Measurements from ENCODE around the gene DCC.

DCC gene

GRCh38 chr18:52468496-52468895 lies 128.5 kb downstream of the DCC start:
- H3K4me3 ChIP-seq (ENCODE audit: low read length) = no peak overlapping the region
- TF ChIP-seq CTCF (IDR thresholded peaks at IDR 0.05; ENCODE audit: insufficient read depth, low read depth, low read length, missing control alignments) = no peak
- DNase-seq (ENCODE audit: low read depth) = no peak

- no peak overlapping the region for H3K4me3 ChIP-seq (ENCODE audit: low read length)
- no peak for TF ChIP-seq CTCF (IDR thresholded peaks at IDR 0.05; ENCODE audit: insufficient read depth, low read depth, low read length, missing control alignments)
- DNase-seq (ENCODE audit: low read depth) = no peak
Observed at GRCh38 chr18:52475325-52475724, 135.3 kb downstream of the DCC start.

GRCh38 chr18:52481116-52481515 lies 141.1 kb downstream of the DCC start:
- H3K4me3 ChIP-seq (ENCODE audit: low read length) = no peak overlapping the region
- TF ChIP-seq CTCF (IDR thresholded peaks at IDR 0.05; ENCODE audit: insufficient read depth, low read depth, low read length, missing control alignments) = no peak
- no peak for DNase-seq (ENCODE audit: low read depth)

GRCh38 chr18:52484977-52485376 lies 145.0 kb downstream of the DCC start:
- TF ChIP-seq CTCF (IDR thresholded peaks at IDR 0.05; ENCODE audit: insufficient read depth, low read depth, low read length, missing control alignments) = no peak
- no peak overlapping the region for H3K4me3 ChIP-seq (ENCODE audit: low read length)
- DNase-seq (ENCODE audit: low read depth) = no peak

- no peak overlapping the region for H3K4me3 ChIP-seq (ENCODE audit: low read length)
- no peak for TF ChIP-seq CTCF (IDR thresholded peaks at IDR 0.05; ENCODE audit: insufficient read depth, low read depth, low read length, missing control alignments)
Observed at GRCh38 chr18:52486052-52486451, 146.1 kb downstream of the DCC start.

GRCh38 chr18:52489396-52490306 lies 149.7 kb downstream of the DCC start:
- H3K4me3 ChIP-seq (ENCODE audit: low read length) = no peak overlapping the region
- TF ChIP-seq CTCF (IDR thresholded peaks at IDR 0.05; ENCODE audit: insufficient read depth, low read depth, low read length, missing control alignments) = no peak
- no peak for DNase-seq (ENCODE audit: low read depth)

More at GRCh38 chr18:52486052-52486451, 146.1 kb downstream of the DCC start:
- DNase-seq (ENCODE audit: low read depth) = no peak

GRCh38 chr18:52496426-52496825 lies 156.4 kb downstream of the DCC start:
- TF ChIP-seq CTCF (IDR thresholded peaks at IDR 0.05; ENCODE audit: insufficient read depth, low read depth, low read length, missing control alignments) = no peak
- DNase-seq (ENCODE audit: low read depth) = no peak
- no peak overlapping the region for H3K4me3 ChIP-seq (ENCODE audit: low read length)
